B cell (primary cell): ENCODE measurements around the gene SLFN12. TPM values are rescaled to one million over a fixed set of nuclear protein-coding genes. Genes with fewer than 3 reads are reported as not detected.

Source experiments
- ATAC-seq: fragments of 200-7000 bp; cut with Tn5 transposase; one replicate; pipeline ENCODE4 v1.10.0; 2021; ENCODE audit warnings: low read depth, mild to moderate bottlenecking, moderate number of reproducible peaks, moderate library complexity
- CTCF ChIA-PET: fragments of 350-600 bp; sonication (Branson Sonifier 250); formaldehyde crosslinking; loops from one replicate; lab custom pipeline; 2021; ENCODE audit warnings: antibody characterized with exemption, inconsistent platforms; lab: Charles Lee
- POLR2A ChIA-PET: fragments of 350-600 bp; sonication (Branson Sonifier 250); formaldehyde crosslinking; loops from one replicate; lab custom pipeline; 2021; ENCODE audit warnings: antibody characterized with exemption; lab: Charles Lee
- DNase-seq: peaks from one replicate; pipeline ENCODE4 v3.0.0; 2013
- H2AFZ ChIP-seq: 2 replicates; pipeline ENCODE4 v1.6.1; 2012; ENCODE audit warnings: mild to moderate bottlenecking, low read depth, low read length; ENCODE audit not compliant: insufficient read depth, poor library complexity, severe bottlenecking
- H3K27ac ChIP-seq, 2 donors: 1 replicate in 1 of 2; 2 replicates in 1 of 2; pipeline ENCODE4 v1.5.1; 2012 to 2013; ENCODE audit warnings: low read length in 2 of 2, mild to moderate bottlenecking in 2 of 2, moderate library complexity in 1 of 2
- H3K27me3 ChIP-seq, 4 experiments: fragments of 200-600 bp in 1 of 4; sonication (generic) in 1 of 4; replicated peaks in 1 of 4; 1 replicate in 2 of 4; 2 replicates in 2 of 4; pipeline versions ENCODE4 v1.6.1 to v1.7.0; 2013 to 2016; ENCODE audit warnings: low read length in 3 of 4, mild to moderate bottlenecking in 2 of 4, mixed read lengths in 1 of 4, moderate library complexity in 1 of 4; ENCODE audit not compliant: insufficient read depth in 4 of 4, control insufficient read depth in 3 of 4; ENCODE audit errors: control extremely low read depth in 1 of 4
- H3K36me3 ChIP-seq, 2 experiments: replicated peaks in 1 of 2; 1 replicate in 1 of 2; 2 replicates in 1 of 2; pipeline versions ENCODE4 v1.6.1 to v1.7.1; 2013; ENCODE audit warnings: low read length in 1 of 2; ENCODE audit not compliant: insufficient read depth in 2 of 2, control insufficient read depth in 1 of 2; ENCODE audit errors: control extremely low read depth in 1 of 2, extremely low read depth in 1 of 2
- H3K4me1 ChIP-seq, 2 donors: fragments of 200-600 bp in 1 of 2; sonication (generic) in 1 of 2; 1 replicate in 1 of 2; 2 replicates in 1 of 2; pipeline versions ENCODE4 v1.5.1 to v1.6.1; 2013 to 2017; ENCODE audit warnings: low read length in 2 of 2; ENCODE audit not compliant: control insufficient read depth in 2 of 2, insufficient read depth in 2 of 2
- H3K4me2 ChIP-seq: replicated peaks from 2 replicates; pipeline ENCODE3; 2012; ENCODE audit warnings: mild to moderate bottlenecking, low read depth, low read length; ENCODE audit not compliant: poor library complexity, severe bottlenecking
- H3K4me3 ChIP-seq, 5 experiments: fragments of 200-600 bp in 1 of 5; sonication (generic) in 1 of 5; 1 replicate in 3 of 5; 2 replicates in 2 of 5; pipeline versions ENCODE4 v1.5.1 to v1.7.0; 2011 to 2016; ENCODE audit warnings: low read length in 4 of 5, mild to moderate bottlenecking in 4 of 5, low read depth in 2 of 5, control low read depth in 1 of 5, moderate library complexity in 1 of 5; ENCODE audit not compliant: insufficient read depth in 1 of 5; ENCODE audit errors: control extremely low read depth in 1 of 5, extremely low read depth in 1 of 5
- H3K79me2 ChIP-seq: fragments of 200-600 bp; sonication (generic); one replicate; pipeline ENCODE4 v1.6.0; 2016; ENCODE audit warnings: low read length; ENCODE audit not compliant: control insufficient read depth, insufficient read depth
- H3K9ac ChIP-seq: fragments of 200-600 bp; sonication (generic); 2 replicates; pipeline ENCODE4 v1.6.1; 2017; ENCODE audit warnings: mild to moderate bottlenecking, low read length, moderate library complexity
- H3K9me3 ChIP-seq, 3 donors: one replicate each; pipeline versions ENCODE4 v1.6.1 to v1.7.1; 2013; ENCODE audit warnings: low read length in 2 of 3; ENCODE audit not compliant: control insufficient read depth in 2 of 3, insufficient read depth in 1 of 3; ENCODE audit errors: control extremely low read depth in 1 of 3
- H4K20me1 ChIP-seq: 2 replicates; pipeline ENCODE4 v1.6.0; 2012; ENCODE audit warnings: mild to moderate bottlenecking, low read length; ENCODE audit not compliant: insufficient read depth, control insufficient read depth, poor library complexity, severe bottlenecking
- H3K27ac Mint-ChIP-seq: one replicate; pipeline ENCODE4 v1.8.0; 2021; ENCODE audit warnings: mixed read lengths
- H3K27me3 Mint-ChIP-seq: one replicate; pipeline ENCODE4 v1.8.0; 2021; ENCODE audit warnings: mixed read lengths
- H3K4me1 Mint-ChIP-seq: one replicate; pipeline ENCODE4 v1.8.0; 2021; ENCODE audit warnings: mixed read lengths
- H3K4me3 Mint-ChIP-seq: one replicate; pipeline ENCODE4 v1.8.0; 2021; ENCODE audit warnings: mixed read lengths
- H3K9me3 Mint-ChIP-seq: one replicate; pipeline ENCODE4 v1.8.0; 2022; ENCODE audit warnings: mixed read lengths; ENCODE audit not compliant: insufficient read depth
- EZH2 ChIP-seq: IDR thresholded peaks from 2 replicates; pipeline ENCODE4 v1.6.1; 2012; ENCODE audit warnings: borderline replicate concordance, low read depth, mild to moderate bottlenecking, moderate library complexity, low read length; ENCODE audit not compliant: insufficient read depth, poor library complexity, severe bottlenecking
- WGBS: methylation state at CpG from one replicate; pipeline ENCODE4 v1.1.5; 2013; ENCODE audit warnings: missing lambda C conversion rate; ENCODE audit not compliant: insufficient coverage; 5-methylcytosine and 5-hydroxymethylcytosine counted together
- intact Hi-C: fragments of 100-400 bp; cut with micrococcal nuclease; formaldehyde crosslinking; loops from one replicate; pipeline ENCODE4 v1.10.0; 2022
- polyA plus RNA-seq: library from polyadenylated mRNA; depleted of rRNA; stranded (reverse); fragments of >200 nt; gene quantifications from 2 replicates; pipeline ENCODE4 v1.2.3, GENCODE V29; 2012
- total RNA-seq, 2 donors: library from RNA; stranded (reverse); fragments of 120-200 nt in 1 of 2; gene quantifications; 1 replicate in 1 of 2; 2 replicates in 1 of 2; pipeline versions ENCODE4 v1.2.3 to v1.2.4, GENCODE V29; 2013 to 2022
- TF ChIP-seq, protein P1 (sequence below): fragments of 200-600 bp; IDR thresholded peaks from one replicate; pipeline ENCODE4 v1.8.0; 2022; ENCODE audit warnings: antibody characterized with exemption, mild to moderate bottlenecking

Gene SLFN12
- total and polyA plus RNA-seq, 2 donors (not counting 1 experiment from before 2014, with no cell fraction given), result 1.9 to 8.0 TPM

DNA sequence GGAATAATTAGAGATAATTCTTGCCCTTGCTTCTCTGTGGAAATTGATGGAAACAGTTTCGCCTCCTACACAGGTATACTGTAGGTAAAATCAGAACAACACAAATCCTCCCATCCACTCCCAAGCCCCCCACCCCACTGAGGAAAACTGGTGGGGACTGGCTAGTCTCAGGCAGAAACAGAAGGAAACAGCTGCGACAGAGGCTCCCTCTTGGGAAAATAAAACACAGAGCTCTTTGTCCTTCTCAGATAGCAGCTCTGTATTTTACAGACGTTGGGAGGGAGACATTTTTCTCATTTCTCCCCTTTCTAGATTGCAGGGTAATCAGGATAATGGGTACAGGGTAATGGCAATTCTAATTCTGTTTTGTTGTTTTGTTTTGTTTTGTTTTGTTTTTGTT is 15.2 kb upstream of the SLFN12 start:
- peak overlapping the region in 4 of 5 experiments; percentile 82 to 90 (median 84) for H3K4me3 ChIP-seq
- POLR2A ChIA-PET, result interaction anchor here (0.7 to 2.1 kb wide), 3 partner anchors 13 to 40 kb away, joined by 3 to 11 read pairs (median 3); partner anchors contain the start of gene SLFN12
- peak overlapping the region; percentile 96 for H2AFZ ChIP-seq
- H3K79me2 ChIP-seq, result no peaks in the 10 kb centered on the region
- peak overlapping the region; percentile 95 for H3K4me2 ChIP-seq
- peak overlapping the region in 1 of 2 donors; percentile 79 for H3K27ac ChIP-seq
- Mint-ChIP-seq H3K9me3 (no peaks in the 10 kb centered on the region), H3K27ac (peak overlapping the region; percentile 38), H3K27me3 (no peaks in the 10 kb centered on the region), H3K4me3 (peak overlapping the region; percentile 93), H3K4me1 (peaks cover 25% of the 10 kb centered on the region)
- no peaks in the 10 kb centered on the region for H3K27me3 ChIP-seq
- no peak for ATAC-seq
- no CpG with 5 or more reads among the region's 3 CpGs for WGBS
- H3K36me3 ChIP-seq, result no peaks in the 10 kb centered on the region
- intact Hi-C loops, result loop anchor here (5.0 kb wide), 3 partner anchors 75 to 205 kb away; partner anchors contain the start of genes SLFN11 and SLFN5
- CTCF ChIA-PET, result interaction anchor here (1.1 to 2.7 kb wide), 6 partner anchors 14 to 136 kb away, joined by 3 to 20 read pairs (median 8); no protein-coding TSS in a partner anchor
- peaks cover 14 to 26% of the 10 kb centered on the region in 2 donors for H3K4me1 ChIP-seq
- H3K9me3 ChIP-seq, result no peaks in the 10 kb centered on the region
- H3K9ac ChIP-seq, result peak overlapping the region; percentile 86
- no peaks in the 10 kb centered on the region for H4K20me1 ChIP-seq
- DNase-seq, result peak; percentile 16
- TF ChIP-seq, protein P1, sequence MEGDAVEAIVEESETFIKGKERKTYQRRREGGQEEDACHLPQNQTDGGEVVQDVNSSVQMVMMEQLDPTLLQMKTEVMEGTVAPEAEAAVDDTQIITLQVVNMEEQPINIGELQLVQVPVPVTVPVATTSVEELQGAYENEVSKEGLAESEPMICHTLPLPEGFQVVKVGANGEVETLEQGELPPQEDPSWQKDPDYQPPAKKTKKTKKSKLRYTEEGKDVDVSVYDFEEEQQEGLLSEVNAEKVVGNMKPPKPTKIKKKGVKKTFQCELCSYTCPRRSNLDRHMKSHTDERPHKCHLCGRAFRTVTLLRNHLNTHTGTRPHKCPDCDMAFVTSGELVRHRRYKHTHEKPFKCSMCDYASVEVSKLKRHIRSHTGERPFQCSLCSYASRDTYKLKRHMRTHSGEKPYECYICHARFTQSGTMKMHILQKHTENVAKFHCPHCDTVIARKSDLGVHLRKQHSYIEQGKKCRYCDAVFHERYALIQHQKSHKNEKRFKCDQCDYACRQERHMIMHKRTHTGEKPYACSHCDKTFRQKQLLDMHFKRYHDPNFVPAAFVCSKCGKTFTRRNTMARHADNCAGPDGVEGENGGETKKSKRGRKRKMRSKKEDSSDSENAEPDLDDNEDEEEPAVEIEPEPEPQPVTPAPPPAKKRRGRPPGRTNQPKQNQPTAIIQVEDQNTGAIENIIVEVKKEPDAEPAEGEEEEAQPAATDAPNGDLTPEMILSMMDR, result no peak
- no peak for TF ChIP-seq EZH2

DNA sequence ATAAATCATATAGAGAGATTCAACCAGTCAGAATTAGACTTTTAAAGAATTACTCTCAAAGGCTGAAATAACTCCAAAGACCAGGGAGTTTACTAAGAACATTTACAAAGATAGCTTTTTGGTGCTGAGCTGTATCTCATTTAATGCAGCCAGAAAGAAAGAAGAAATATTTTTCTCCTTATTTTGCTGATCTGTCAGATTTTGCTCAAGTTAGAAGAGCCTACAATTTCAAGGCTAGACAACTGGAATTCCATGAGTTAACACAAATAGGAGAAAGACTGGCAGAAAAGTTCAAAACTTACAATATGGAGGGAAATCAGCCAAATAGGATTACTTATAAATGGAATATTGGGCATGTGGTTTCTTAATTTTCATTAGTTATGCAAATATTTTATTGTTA is 6.1 kb upstream of the SLFN12 start:
- Histone ChIP-seq H3K27ac (no peak overlapping the region), H4K20me1 (no peaks in the 10 kb centered on the region), H3K4me2 (no peak overlapping the region), H3K9ac (no peak overlapping the region), H2AFZ (no peak overlapping the region), H3K36me3 (no peaks in the 10 kb centered on the region), H3K27me3 (no peaks in the 10 kb centered on the region), H3K9me3 (no peaks in the 10 kb centered on the region), H3K4me3 (no peak overlapping the region), H3K4me1 (peaks cover under 1 to 3% of the 10 kb centered on the region in 2 donors), H3K79me2 (no peaks in the 10 kb centered on the region)
- H3K27ac Mint-ChIP-seq, result no peak overlapping the region
- no peaks in the 10 kb centered on the region for H3K27me3 Mint-ChIP-seq
- ATAC-seq (no peak), DNase-seq (no peak)
- peaks cover 3% of the 10 kb centered on the region for H3K4me1 Mint-ChIP-seq
- H3K9me3 Mint-ChIP-seq, result no peaks in the 10 kb centered on the region
- CTCF ChIA-PET, result no interaction called here
- TF ChIP-seq, protein P1, result no peak
- no peak for TF ChIP-seq EZH2
- no peak overlapping the region for H3K4me3 Mint-ChIP-seq
- intact Hi-C loops, result no loop called here
- POLR2A ChIA-PET, result no interaction called here
